Kidney epithelial cell (primary cell): ENCODE results near the gene SPHKAP. TPM values are rescaled to one million over a fixed set of nuclear protein-coding genes. Genes with fewer than 3 reads are reported as not detected.

ENCODE experiments used
- DNase-seq: peaks from one replicate; pipeline ENCODE4 v3.0.0-alpha.2; 2010; ENCODE audit warnings: low read depth
- H3K27me3 ChIP-seq: 2 replicates; pipeline ENCODE4 v1.6.0; 2011; ENCODE audit warnings: low read length; ENCODE audit not compliant: control insufficient read depth, insufficient read depth
- H3K36me3 ChIP-seq: 2 replicates; pipeline ENCODE4 v1.5.1; 2011; ENCODE audit warnings: low read length; ENCODE audit not compliant: control insufficient read depth, insufficient read depth
- H3K4me3 ChIP-seq: 2 replicates; pipeline ENCODE4 v1.5.1; 2011; ENCODE audit warnings: low read depth, mild to moderate bottlenecking, control low read depth, low read length
- CTCF ChIP-seq: IDR thresholded peaks from 2 replicates; pipeline ENCODE4 v1.5.1; 2011; ENCODE audit warnings: mild to moderate bottlenecking, moderate library complexity, low read length, control low read depth, inconsistent platforms; ENCODE audit not compliant: insufficient read depth, poor library complexity, severe bottlenecking
- total RNA-seq: library from RNA; depleted of rRNA; stranded (reverse); fragments of >200 nt; gene quantifications from 2 replicates; pipeline ENCODE4 v1.2.3, GENCODE V29; 2015

SPHKAP gene
- total RNA-seq, 1 donor from 2014 or later = 0.17 TPM

- H3K36me3 ChIP-seq = no peaks in the 10 kb centered on the region
- no peak for TF ChIP-seq CTCF
- no peak for DNase-seq
- H3K4me3 ChIP-seq = no peak overlapping the region
- H3K27me3 ChIP-seq = no peaks in the 10 kb centered on the region
These were observed 165.7 kb downstream of the SPHKAP start for GRCh38 chr2:228015741-228016140.

DNA sequence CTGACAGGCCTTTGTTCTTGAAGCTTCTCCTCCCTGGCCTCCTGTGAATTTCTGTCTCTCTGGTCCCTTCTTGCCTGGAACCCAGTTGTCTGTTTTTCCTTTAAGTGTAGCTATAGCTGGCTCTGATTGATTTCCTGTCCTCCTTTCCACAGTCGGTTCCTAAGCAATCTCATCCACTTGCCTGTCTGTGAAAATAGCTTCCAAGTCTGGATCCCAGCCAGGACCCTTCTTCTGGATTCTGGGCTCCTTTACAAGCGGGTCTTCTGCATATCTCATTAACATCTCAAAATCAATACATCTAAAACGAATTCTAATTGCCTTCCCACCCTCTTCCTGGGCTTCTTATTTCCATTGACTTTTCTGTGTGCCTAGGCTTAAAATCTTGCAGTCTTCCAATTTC, 185.1 kb downstream of the SPHKAP start:
- Histone ChIP-seq H3K27me3 (no peaks in the 10 kb centered on the region), H3K36me3 (no peaks in the 10 kb centered on the region), H3K4me3 (no peak overlapping the region)
- TF ChIP-seq CTCF = no peak
- DNase-seq = no peak

GRCh38 chr2:227990937-227991336, 190.6 kb downstream of the SPHKAP start:
- H3K27me3 ChIP-seq = no peaks in the 10 kb centered on the region
- H3K36me3 ChIP-seq = no peaks in the 10 kb centered on the region
- no peak overlapping the region for H3K4me3 ChIP-seq
- no peak for DNase-seq
- no peak for TF ChIP-seq CTCF

GRCh38 chr2:227973241-227973640, 208.2 kb downstream of the SPHKAP start:
- DNase-seq = no peak
- H3K36me3 ChIP-seq = no peaks in the 10 kb centered on the region
- H3K4me3 ChIP-seq = no peak overlapping the region
- no peak for TF ChIP-seq CTCF
- no peaks in the 10 kb centered on the region for H3K27me3 ChIP-seq

- no peak for TF ChIP-seq CTCF
- no peak for DNase-seq
- Histone ChIP-seq H3K27me3 (no peaks in the 10 kb centered on the region), H3K36me3 (no peaks in the 10 kb centered on the region), H3K4me3 (no peak overlapping the region)
These were observed 209.8 kb downstream of the SPHKAP start for GRCh38 chr2:227971619-227972230.

DNA sequence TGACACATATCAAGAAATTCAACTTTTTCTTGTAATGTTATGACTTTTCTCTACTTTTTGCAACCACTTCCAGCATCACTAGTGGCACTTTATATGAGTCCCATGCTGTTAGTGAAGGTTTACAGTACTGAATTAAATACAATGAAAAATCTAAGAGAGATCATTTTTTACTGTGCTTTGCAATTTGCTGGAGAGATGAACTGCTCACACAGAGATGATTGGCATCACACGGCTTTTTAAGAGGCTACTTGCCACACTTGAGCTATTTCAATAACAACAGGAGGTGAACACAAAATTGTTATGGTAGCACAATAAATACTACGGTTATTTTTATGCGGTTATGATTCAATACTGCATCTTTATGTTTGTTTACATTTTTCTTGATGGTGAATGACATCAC, 221.2 kb downstream of the SPHKAP start:
- TF ChIP-seq CTCF = no peak
- H3K36me3 ChIP-seq = no peaks in the 10 kb centered on the region
- no peak overlapping the region for H3K4me3 ChIP-seq
- H3K27me3 ChIP-seq = no peaks in the 10 kb centered on the region
- DNase-seq = no peak
